SW 1271 (cell line): Measurements from ENCODE around the gene DHRS7B.

Experiments used
- DNase-seq, 2 experiments: peaks; one replicate each; lab custom pipeline; 2025; lab: John Stamatoyannopoulos, UW

Gene DHRS7B

GRCh38 chr17:21240369-21241055 is 113.7 kb downstream of the DHRS7B start:
- DNase-seq = no peak
